ENCODE data around the gene USP9Y.

GRCh38 chrY:12710460-12710859 is 9.4 kb downstream of the USP9Y start:
- TF ChIP-seq CTCF (IDR thresholded peaks at IDR 0.05) (no peak), POLR2A (IDR thresholded peaks at IDR 0.05) (no peak)
